OCI-LY3 (cell line): ENCODE results near the gene AGAP1.

Source experiments
- H2AFZ ChIP-seq: fragments of 200-600, 300-600 bp; shearing (Covaris generic); 2 replicates; pipeline ENCODE4 v1.6.0; 2014; ENCODE audit warnings: antibody characterized with exemption, low read depth, low read length
- H3K27ac ChIP-seq: fragments of 200-600, 300-600 bp; sonication (generic); 2 replicates; pipeline ENCODE4 v1.5.1; 2014; ENCODE audit warnings: mild to moderate bottlenecking, low read length, moderate library complexity, mixed read lengths
- H3K27me3 ChIP-seq: fragments of 200-600, 300-600 bp; sonication (generic); 2 replicates; pipeline ENCODE4 v1.6.1; 2014; ENCODE audit warnings: low read depth, low read length, mixed read lengths
- H3K36me3 ChIP-seq: fragments of 200-600, 300-600 bp; sonication (generic); replicated peaks from 2 replicates; pipeline ENCODE3; 2014; ENCODE audit warnings: low read depth, low read length, mixed read lengths
- H3K4me1 ChIP-seq: fragments of 300-600, 200-600 bp; sonication (generic); 2 replicates; pipeline ENCODE4 v1.6.1; 2014; ENCODE audit warnings: low read length, mixed read lengths
- H3K4me2 ChIP-seq: fragments of 200-600, 300-600 bp; sonication (generic); 2 replicates; pipeline ENCODE4 v1.6.1; 2014; ENCODE audit warnings: low read length, mixed read lengths
- H3K4me3 ChIP-seq: fragments of 300-600, 200-600 bp; sonication (generic); 2 replicates; pipeline ENCODE4 v1.5.1; 2014; ENCODE audit warnings: antibody characterized with exemption, mild to moderate bottlenecking, low read length, moderate library complexity
- H3K79me2 ChIP-seq: fragments of 300-600, 200-600 bp; shearing (Covaris generic); 2 replicates; pipeline ENCODE4 v1.6.1; 2014; ENCODE audit warnings: mild to moderate bottlenecking, low read length, mixed read lengths
- H3K9ac ChIP-seq: fragments of 300-600, 200-600 bp; shearing (Covaris generic); 2 replicates; pipeline ENCODE4 v1.6.0; 2014; ENCODE audit warnings: mild to moderate bottlenecking, low read length, moderate library complexity
- H3K9me3 ChIP-seq: fragments of 200-600, 300-600 bp; shearing (Covaris generic); 2 replicates; pipeline ENCODE4 v1.6.1; 2014; ENCODE audit warnings: low read length, mixed read lengths; ENCODE audit not compliant: insufficient read depth
- H4K20me1 ChIP-seq: fragments of 200-600, 300-600 bp; sonication (generic); 2 replicates; pipeline ENCODE4 v1.6.1; 2016; ENCODE audit warnings: low read length, mixed read lengths; ENCODE audit not compliant: insufficient read depth
- EZH2phosphoT487 ChIP-seq: fragments of 200-600 bp; shearing (Covaris generic); IDR thresholded peaks from 2 replicates; pipeline ENCODE4 v1.6.1; 2018; ENCODE audit warnings: antibody characterized with exemption, mixed run types, low read depth
- TF ChIP-seq, protein P1 (sequence below): fragments of 200-600, 300-600 bp; sonication (generic); IDR thresholded peaks from 2 replicates; pipeline ENCODE4 v1.5.1; 2014; ENCODE audit warnings: antibody characterized with exemption, low read length, low read depth

AGAP1 gene

DNA sequence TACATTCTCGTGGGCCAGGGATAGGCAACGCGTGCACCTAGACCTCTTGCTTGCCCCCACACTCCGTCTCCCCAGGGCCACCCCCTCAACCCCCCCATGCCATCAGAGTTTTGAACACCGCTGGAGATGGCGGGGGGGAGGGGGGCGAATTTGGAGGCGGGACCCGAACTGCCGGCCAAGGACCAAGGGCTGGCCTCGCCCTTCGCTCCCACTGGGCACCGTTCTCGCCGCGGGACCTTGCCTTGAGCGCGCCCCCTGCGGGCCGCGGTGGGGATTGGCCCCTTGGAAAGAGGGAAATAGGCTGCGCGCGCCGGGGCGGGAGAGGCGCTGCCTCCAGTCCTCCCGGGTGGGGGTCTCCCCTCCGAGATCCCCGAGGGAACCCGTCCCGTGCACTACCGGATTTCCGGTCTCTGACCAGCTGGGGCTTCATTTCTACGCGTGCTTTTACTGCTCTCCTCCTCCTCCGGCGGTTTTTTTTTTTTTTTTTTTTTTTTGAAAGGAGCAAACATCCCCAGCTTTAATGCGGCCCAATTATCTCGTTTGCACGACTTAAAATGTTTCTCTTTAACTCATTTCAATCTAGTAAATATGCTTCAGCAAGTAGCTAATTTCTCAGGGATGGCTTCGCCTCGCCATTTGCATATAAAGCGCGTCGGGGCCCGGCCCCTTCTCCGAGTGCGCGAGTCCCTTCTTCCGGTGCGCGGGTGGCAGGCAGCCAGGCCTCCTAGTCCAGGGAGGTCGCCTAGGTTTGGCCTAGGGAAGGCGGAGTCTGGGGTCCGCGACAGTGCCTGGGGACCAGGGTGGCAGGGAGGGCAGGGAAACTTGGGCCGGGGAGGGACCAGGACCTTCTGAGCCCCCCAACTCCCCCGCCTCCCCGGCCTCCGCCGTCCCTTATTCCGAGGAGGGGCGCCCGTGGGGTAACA lies 684.4 kb downstream of the AGAP1 start:
- H3K27ac ChIP-seq, result no peak overlapping the region
- no peak for TF ChIP-seq EZH2phosphoT487
- TF ChIP-seq, protein P1, sequence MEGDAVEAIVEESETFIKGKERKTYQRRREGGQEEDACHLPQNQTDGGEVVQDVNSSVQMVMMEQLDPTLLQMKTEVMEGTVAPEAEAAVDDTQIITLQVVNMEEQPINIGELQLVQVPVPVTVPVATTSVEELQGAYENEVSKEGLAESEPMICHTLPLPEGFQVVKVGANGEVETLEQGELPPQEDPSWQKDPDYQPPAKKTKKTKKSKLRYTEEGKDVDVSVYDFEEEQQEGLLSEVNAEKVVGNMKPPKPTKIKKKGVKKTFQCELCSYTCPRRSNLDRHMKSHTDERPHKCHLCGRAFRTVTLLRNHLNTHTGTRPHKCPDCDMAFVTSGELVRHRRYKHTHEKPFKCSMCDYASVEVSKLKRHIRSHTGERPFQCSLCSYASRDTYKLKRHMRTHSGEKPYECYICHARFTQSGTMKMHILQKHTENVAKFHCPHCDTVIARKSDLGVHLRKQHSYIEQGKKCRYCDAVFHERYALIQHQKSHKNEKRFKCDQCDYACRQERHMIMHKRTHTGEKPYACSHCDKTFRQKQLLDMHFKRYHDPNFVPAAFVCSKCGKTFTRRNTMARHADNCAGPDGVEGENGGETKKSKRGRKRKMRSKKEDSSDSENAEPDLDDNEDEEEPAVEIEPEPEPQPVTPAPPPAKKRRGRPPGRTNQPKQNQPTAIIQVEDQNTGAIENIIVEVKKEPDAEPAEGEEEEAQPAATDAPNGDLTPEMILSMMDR, result no peak
- no peaks in the 10 kb centered on the region for H4K20me1 ChIP-seq
- H3K27me3 ChIP-seq, result no peaks in the 10 kb centered on the region
- H3K4me1 ChIP-seq, result no peaks in the 10 kb centered on the region
- H3K36me3 ChIP-seq, result no peaks in the 10 kb centered on the region
- no peaks in the 10 kb centered on the region for H3K79me2 ChIP-seq
- no peak overlapping the region for H3K4me2 ChIP-seq
- no peak overlapping the region for H3K4me3 ChIP-seq
- no peak overlapping the region for H3K9ac ChIP-seq
- no peaks in the 10 kb centered on the region for H3K9me3 ChIP-seq
- no peak overlapping the region for H2AFZ ChIP-seq

DNA sequence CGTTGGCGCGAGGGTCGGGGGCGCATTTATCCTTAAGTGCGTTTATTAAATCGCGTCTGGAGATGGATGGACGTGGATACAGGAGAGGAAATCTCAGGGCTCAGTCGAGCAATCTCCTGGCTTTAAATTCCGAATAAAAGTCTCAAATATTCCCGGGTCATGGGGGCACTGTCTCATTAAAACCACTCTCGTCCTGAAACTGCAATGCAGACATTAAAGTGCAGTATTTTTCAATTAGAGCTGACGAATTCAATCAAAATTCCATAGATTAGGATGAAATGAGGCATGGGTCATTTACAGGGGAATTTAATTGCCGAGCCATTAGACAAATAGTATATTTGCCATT lies 685.0 kb downstream of the AGAP1 start:
- Histone ChIP-seq H2AFZ (no peak overlapping the region), H3K36me3 (no peaks in the 10 kb centered on the region), H3K4me1 (no peaks in the 10 kb centered on the region), H3K9ac (no peak overlapping the region), H3K27me3 (no peaks in the 10 kb centered on the region), H3K4me2 (no peak overlapping the region), H3K9me3 (no peaks in the 10 kb centered on the region), H3K4me3 (no peak overlapping the region), H3K79me2 (no peaks in the 10 kb centered on the region), H3K27ac (no peak overlapping the region), H4K20me1 (no peaks in the 10 kb centered on the region)
- TF ChIP-seq EZH2phosphoT487, result no peak
- TF ChIP-seq, protein P1, result no peak

DNA sequence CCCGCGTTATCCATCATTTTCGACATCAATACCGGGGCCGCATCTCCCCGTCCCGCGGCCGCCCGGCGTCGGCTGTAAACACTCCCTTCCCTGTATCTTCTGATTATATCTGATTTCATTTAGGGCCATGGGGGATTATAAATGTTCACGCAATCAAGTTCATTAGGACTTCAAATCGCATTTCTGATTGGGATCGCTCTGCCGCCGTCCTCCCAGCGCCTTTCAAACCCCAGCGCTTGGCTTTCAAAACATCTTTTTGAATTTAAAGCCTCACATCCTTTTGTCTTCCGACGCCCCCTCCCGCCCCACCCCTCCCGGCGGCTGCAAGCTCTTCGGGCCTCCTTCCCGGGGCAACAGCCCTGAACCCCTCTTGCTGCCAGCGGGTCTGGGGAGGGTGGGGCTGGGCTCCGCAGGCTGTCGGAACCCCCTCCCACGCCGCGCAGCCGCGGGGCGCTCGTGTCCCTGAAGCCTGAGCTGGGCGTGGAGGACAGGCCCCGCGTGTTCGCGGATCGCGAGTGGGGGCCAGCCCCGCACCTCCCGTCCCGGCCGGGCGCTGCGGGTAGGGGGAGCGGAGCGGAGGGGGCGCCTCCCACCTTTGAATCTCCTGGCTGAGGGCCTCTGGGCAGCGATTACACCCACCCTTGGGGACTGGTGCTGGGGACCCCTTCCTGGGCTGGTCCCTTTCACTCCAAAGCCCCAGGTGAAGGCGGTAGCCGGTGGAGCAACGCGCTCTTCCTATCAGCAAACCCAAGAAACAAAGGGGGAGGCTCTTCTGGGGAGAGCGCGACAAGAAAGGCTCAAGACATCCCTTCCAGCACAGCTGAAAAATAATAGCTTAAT lies 685.6 kb downstream of the AGAP1 start:
- H3K9ac ChIP-seq, result no peak overlapping the region
- no peaks in the 10 kb centered on the region for H3K79me2 ChIP-seq
- TF ChIP-seq EZH2phosphoT487, result no peak
- TF ChIP-seq, protein P1, result no peak
- no peaks in the 10 kb centered on the region for H3K36me3 ChIP-seq
- no peak overlapping the region for H3K4me3 ChIP-seq
- H3K4me1 ChIP-seq, result no peaks in the 10 kb centered on the region
- no peak overlapping the region for H3K4me2 ChIP-seq
- no peaks in the 10 kb centered on the region for H3K9me3 ChIP-seq
- H2AFZ ChIP-seq, result no peak overlapping the region
- no peak overlapping the region for H3K27ac ChIP-seq
- H3K27me3 ChIP-seq, result no peaks in the 10 kb centered on the region
- H4K20me1 ChIP-seq, result no peaks in the 10 kb centered on the region
